ENCODE results near the gene CKAP4. TPM values are rescaled to one million over a fixed set of nuclear protein-coding genes. Genes with fewer than 3 reads are reported as not detected.
"Not testable (repeated sequence)": the region's sequence is repeated elsewhere in the genome, so short reads cannot be mapped to it uniquely, and the experiment has no call there.

Gene CKAP4, protein sequence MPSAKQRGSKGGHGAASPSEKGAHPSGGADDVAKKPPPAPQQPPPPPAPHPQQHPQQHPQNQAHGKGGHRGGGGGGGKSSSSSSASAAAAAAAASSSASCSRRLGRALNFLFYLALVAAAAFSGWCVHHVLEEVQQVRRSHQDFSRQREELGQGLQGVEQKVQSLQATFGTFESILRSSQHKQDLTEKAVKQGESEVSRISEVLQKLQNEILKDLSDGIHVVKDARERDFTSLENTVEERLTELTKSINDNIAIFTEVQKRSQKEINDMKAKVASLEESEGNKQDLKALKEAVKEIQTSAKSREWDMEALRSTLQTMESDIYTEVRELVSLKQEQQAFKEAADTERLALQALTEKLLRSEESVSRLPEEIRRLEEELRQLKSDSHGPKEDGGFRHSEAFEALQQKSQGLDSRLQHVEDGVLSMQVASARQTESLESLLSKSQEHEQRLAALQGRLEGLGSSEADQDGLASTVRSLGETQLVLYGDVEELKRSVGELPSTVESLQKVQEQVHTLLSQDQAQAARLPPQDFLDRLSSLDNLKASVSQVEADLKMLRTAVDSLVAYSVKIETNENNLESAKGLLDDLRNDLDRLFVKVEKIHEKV
- total RNA-seq (2014; rRNA removed; shearing (Covaris generic)) = 112 and 133 TPM in 2 replicates

DNA sequence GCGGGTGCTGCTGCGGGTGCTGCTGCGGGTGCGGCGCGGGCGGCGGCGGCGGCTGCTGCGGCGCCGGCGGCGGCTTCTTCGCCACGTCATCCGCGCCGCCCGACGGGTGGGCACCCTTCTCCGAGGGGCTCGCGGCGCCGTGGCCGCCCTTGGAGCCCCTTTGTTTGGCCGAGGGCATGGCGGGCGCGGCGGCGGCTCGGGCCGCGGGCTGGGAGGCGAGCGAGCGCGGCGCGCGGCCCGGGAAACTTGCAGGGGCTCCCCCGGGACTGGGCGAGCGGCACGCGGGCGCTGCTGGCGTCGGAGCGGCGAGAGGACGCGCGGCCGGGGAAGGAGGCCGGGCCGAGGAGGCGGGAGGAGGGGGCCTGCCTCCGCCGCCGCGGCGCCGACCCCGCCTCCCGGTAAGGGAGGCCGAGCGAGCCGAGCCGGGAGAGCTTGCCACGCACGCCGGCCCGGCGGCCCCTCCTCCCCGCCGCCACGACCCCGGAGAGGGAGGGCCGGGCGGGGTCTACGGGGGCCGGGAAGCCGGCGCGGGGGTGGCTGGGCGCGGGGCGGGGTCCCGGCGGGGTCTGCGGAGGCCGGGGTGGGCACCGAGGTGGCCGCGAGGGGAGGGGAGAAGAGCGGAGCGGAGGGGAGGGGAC is at the start of gene CKAP4:
Gene CKAP4, minus strand, starts transcription at position 347 of the 638 bp plus-strand sequence. Its CDS starts 169 bp downstream, at position 178.
- peak; percentile 18 for DNase-seq (ENCODE audit: low spot score)

DNA sequence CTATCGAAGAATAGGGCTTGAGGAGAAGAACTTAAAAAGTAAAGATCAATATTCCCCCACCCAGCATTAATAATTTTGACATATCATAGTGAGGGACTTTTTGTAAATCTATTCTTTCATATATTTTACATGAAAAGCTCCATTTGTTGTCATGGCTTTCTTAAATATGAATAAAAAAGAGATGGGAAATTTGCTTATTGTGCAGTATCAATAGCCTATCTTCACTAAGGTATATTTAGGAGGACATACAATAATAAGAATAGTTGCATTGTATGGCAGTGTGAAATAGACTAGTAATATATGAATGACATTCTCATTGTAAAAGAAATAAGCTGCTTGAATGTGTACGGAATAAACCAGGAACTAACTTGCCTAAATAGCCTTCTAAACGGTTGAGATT is 49.3 kb upstream of the CKAP4 start:
- DNase-seq (ENCODE audit: low spot score) = no peak

GRCh38 chr12:106296179-106296877 is 48.5 kb upstream of the CKAP4 start:
- DNase-seq (ENCODE audit: low spot score) = peak; percentile 61

- DNase-seq (ENCODE audit: low spot score) = no peak
Observed at GRCh38 chr12:106292339-106292738, 44.5 kb upstream of the CKAP4 start.

DNA sequence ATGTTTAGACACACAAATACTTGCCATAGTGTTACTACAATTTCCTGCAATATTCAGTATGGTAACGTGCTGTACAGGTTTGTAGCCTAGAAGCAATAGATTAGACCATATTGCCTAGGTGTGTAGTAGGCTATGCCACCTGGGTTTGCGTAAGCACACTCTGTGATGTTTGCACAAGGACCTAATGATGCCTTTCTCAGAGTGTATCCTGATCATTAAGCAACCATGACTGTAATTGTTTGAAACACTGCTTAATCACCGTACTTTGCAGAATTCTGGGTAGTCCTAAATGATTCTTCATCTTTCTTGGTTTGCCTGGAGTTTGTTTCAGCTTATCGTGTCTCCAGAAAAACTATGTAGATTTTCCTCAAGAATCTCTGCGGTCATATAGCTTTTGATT is 43.5 kb upstream of the CKAP4 start:
- no peak for DNase-seq (ENCODE audit: low spot score)

- no peak for DNase-seq (ENCODE audit: low spot score)
Observed at GRCh38 chr12:106290666-106291065, 42.8 kb upstream of the CKAP4 start.

- DNase-seq (ENCODE audit: low spot score) = no peak
Observed at GRCh38 chr12:106289196-106289681, 41.4 kb upstream of the CKAP4 start.

DNA sequence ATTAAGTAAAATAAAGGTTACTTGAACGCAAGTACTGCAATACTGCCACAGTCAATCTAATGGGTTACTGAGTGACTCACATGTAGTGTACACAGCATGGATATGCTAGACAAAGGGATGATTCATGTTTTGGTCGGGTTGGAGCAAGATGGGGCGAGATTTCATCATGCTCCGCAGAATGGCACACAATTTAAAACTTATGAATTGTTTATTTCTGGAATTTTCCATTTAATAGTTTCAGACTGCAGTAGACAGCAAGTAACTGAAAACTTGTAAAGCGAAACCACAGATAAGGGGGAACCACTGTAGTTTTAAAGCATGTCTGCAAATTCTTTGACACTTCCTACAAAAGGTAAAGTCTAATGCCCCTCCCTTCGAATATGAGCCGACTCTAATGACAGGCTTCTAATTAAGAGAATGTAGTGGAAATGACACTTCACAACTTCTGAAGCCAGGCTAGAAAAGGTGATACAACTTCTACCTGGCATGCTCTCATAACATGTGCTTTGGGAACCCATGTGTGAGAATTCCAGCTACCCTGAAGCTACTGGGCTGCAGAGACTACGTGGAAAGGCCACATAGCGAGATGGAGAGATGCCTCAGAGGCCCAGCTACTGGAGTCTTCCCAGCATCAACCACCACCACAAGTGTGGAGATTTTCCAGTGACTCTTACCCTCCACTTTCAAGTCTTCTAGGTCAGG is 40.8 kb upstream of the CKAP4 start:
- peak; percentile 66 for DNase-seq (ENCODE audit: low spot score)

DNA sequence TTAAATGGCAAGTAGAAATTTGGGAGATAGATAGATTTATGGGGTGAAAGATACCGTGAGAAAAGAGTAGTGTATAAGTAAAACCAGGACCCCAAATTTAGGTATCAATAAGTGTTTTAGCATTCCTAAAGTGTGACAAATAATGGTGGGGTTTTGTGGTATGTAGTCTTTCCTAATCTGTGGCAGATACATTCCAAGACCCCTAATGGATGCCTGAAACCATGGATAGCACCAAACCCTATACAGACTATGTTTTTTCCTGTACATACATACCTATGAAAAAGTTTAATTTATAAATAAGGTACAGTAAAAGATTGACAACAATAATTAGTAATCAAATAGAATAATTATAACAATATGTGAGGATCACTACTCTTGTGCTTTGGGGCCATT is 40.3 kb upstream of the CKAP4 start:
- no peak for DNase-seq (ENCODE audit: low spot score)

DNA sequence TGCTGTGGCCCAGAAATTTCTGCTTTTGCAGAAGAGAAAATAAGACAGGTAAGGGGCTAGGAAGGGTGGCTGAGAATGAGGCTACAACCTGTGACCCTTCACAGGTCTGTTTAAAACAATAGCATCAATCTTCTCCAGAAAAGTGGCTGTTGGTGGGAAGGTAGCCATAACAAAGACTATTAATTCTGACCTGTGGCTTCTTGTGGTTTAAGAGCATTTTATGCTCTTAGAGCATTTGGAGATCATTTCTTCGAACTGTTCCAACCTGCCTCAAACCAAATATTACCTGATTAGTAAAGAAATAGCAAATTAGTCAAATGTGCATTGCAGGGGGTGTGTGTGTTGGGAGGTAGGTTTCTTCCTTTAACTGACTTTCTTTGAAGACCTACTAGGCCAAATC is 39.5 kb upstream of the CKAP4 start:
- DNase-seq (ENCODE audit: low spot score) = no peak

GRCh38 chr12:106286576-106287162 is 38.8 kb upstream of the CKAP4 start:
- DNase-seq (ENCODE audit: low spot score) = not testable (repeated sequence)

GRCh38 chr12:106285982-106286381 is 38.2 kb upstream of the CKAP4 start:
- DNase-seq (ENCODE audit: low spot score) = no peak

DNA sequence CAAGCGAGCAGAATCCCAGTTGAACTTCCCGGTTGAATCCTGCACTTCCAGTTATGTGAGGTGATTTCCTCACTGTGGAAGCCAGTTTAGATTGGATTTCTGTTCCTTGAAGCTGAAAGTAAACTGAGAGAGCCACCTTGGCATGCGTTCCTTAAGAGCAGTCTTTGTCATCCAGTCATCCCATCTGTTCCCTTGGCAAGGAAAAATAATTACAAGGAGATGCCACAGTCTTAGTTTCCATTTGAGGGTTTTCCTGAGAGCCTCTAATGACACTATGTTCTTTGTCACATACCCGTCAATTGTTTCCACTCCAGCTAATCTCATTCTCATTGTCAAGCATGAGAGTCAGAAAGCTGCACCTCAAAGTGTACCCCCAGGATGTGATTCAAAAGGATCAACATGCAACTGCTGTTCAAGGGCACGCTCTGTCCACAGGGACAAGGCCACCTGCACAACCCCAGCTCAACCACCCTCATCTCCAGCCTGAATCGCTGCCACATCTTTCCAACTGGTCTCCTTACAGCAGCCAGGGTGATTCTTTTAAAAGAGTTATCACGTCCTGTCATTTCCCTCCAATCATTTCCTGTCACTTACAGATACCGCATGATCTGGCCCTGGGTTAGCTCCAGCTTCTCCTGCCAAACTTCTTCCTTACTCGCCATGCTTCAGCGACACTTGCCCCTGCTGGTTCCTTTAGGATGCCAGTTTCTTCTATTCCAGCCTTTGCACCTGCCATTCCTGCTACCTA is 36.7 kb upstream of the CKAP4 start:
- DNase-seq (ENCODE audit: low spot score) = no peak

- peak; percentile 40 for DNase-seq (ENCODE audit: low spot score)
Observed at GRCh38 chr12:106282457-106283097, 34.8 kb upstream of the CKAP4 start.

GRCh38 chr12:106281804-106282203 is 34.0 kb upstream of the CKAP4 start:
- DNase-seq (ENCODE audit: low spot score) = no peak

DNA sequence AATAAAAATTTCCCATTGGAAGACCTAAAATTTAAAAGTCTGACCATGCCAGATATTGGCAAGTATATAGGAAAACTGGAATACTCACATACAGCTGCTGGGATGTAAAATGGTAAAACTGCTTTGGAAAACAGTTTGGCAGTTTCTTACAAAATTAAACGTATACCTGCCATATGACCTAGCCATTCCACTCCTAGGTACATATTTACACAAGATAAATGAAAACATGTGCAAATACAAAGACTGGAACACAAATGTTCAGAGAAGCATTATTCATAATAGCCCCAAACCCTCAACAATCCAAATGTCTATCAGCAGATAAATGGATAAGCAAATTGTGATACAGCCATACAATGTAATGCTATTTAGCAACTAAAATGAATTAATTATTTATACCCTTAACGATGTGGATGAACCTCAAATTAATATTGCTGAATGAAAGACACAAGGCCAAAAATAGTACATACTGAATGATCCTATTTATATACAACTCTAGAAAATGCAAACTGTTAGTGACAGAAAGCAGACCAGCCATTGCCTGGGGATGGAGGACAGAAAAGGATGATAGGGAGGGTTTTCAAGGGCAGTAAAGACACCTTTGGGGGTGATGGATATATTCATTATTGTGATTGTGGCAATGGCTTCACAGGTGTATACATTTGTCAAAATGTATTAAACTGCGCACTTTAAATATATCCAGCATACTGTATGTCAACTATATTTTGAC is 33.4 kb upstream of the CKAP4 start:
- no peak for DNase-seq (ENCODE audit: low spot score)

- DNase-seq (ENCODE audit: low spot score) = no peak
Observed at GRCh38 chr12:106280106-106280505, 32.3 kb upstream of the CKAP4 start.

DNA sequence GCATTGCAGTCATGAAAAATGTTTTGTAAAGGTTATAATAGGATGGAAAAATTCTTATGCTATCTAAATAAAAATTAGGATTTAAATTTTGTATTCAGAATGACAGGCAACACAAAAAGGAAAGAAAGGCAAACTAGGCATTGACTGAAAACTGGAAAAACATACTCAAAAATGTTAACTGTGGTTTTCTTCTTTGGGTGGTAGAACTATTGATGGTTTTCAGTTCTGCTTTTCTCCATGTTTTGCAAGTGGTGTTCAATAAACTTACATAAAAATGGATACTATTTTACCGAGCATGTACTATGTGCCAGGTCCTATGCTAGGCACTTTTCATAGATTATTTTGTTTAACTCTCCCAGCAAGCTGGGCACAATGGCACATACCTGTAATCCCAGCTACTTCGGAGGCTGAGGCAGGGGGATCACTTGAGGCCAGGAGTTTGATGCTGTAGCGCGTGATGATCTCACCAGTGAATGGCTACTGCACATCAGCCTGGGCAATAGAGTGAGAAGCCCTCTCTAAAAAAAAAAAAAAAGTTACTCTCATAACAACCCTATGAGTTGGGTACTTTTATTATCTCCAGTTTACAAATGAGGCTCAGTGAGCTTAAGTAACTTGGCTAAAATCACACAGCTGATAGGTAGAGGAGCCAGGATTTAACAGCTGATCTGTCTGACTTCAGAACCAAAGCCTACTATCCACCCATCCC is 28.4 kb upstream of the CKAP4 start:
- DNase-seq (ENCODE audit: low spot score) = no peak

Data from A172 (cell line).